GM12873 (cell line): ENCODE data around the gene CACUL1.

ENCODE experiments used
- CTCF ChIP-seq: IDR thresholded peaks from 2 replicates; pipeline ENCODE4 v1.5.1; 2012; ENCODE audit warnings: low read depth, mild to moderate bottlenecking, moderate library complexity, low read length, control low read depth; ENCODE audit not compliant: insufficient read depth; ENCODE audit errors: missing control alignments

CACUL1 gene

GRCh38 chr10:118754556-118755423 is at the start of gene CACUL1:
CACUL1 (minus strand) TSS chr10:118754970; CDS start chr10:118754762, 208 bp downstream.
- no peak for TF ChIP-seq CTCF

- TF ChIP-seq CTCF = no peak
These were observed 49.5 kb upstream of the CACUL1 start for GRCh38 chr10:118804262-118804773.

- no peak for TF ChIP-seq CTCF
These were observed 47.5 kb upstream of the CACUL1 start for GRCh38 chr10:118802126-118802793.

- TF ChIP-seq CTCF = peak; percentile 44
These were observed 46.1 kb upstream of the CACUL1 start for GRCh38 chr10:118800920-118801319.

GRCh38 chr10:118799777-118800176 is 45.0 kb upstream of the CACUL1 start:
- TF ChIP-seq CTCF = no peak

- TF ChIP-seq CTCF = no peak
These were observed 43.5 kb upstream of the CACUL1 start for GRCh38 chr10:118798231-118798662.

- no peak for TF ChIP-seq CTCF
These were observed 38.8 kb upstream of the CACUL1 start for GRCh38 chr10:118793545-118793944.
